T-cell (primary cell): ENCODE measurements around the gene KAZN. TPM values are rescaled to one million over a fixed set of nuclear protein-coding genes. Genes with fewer than 3 reads are reported as not detected.

Experiments
- ATAC-seq, 4 experiments: fragments of 200-7000 bp in 3 of 4; fragments of 150-1000 bp in 1 of 4; cut with Tn5 transposase; replicated peaks in 1 of 4; 1 replicate in 3 of 4; 2 replicates in 1 of 4; pipeline ENCODE4 v1.10.0; 2021; ENCODE audit warnings: moderate library complexity in 3 of 4, mild to moderate bottlenecking in 2 of 4, moderate number of reproducible peaks in 1 of 4
- CTCF ChIA-PET, 2 donors: fragments of 300-600 bp; sonication (Branson Sonifier 250); formaldehyde crosslinking; loops; one replicate each; lab custom pipeline; 2022; ENCODE audit warnings: antibody characterized with exemption in 2 of 2; lab: Charles Lee
- POLR2A ChIA-PET, 2 donors: fragments of 300-600 bp; sonication (Branson Sonifier 250); formaldehyde crosslinking; loops; one replicate each; lab custom pipeline; 2022; ENCODE audit warnings: antibody characterized with exemption in 2 of 2; lab: Charles Lee
- DNase-seq, 35 experiments: peaks; one replicate each; pipeline versions ENCODE4 v3.0.0 to v3.0.0-alpha.2; 2013 to 2023
- H3K27ac ChIP-seq: one replicate; pipeline ENCODE4 v1.5.1; 2013; ENCODE audit warnings: low read length
- H3K27me3 ChIP-seq, 2 experiments: replicated peaks in 1 of 2; 1 replicate in 1 of 2; 2 replicates in 1 of 2; pipeline versions ENCODE4 v1.6.1 to v1.7.0; 2013; ENCODE audit warnings: low read length in 1 of 2, mixed read lengths in 1 of 2; ENCODE audit not compliant: control insufficient read depth in 2 of 2, insufficient read depth in 2 of 2; ENCODE audit errors: extremely low read depth in 1 of 2
- H3K36me3 ChIP-seq, 2 donors: 1 replicate in 1 of 2; 2 replicates in 1 of 2; pipeline versions ENCODE4 v1.6.1 to v1.7.0; 2013; ENCODE audit warnings: low read length in 1 of 2; ENCODE audit not compliant: control insufficient read depth in 2 of 2, insufficient read depth in 1 of 2; ENCODE audit errors: extremely low read depth in 1 of 2
- H3K4me1 ChIP-seq, 2 experiments: 1 replicate in 1 of 2; 2 replicates in 1 of 2; pipeline versions ENCODE4 v1.6.1 to v1.7.0; 2013; ENCODE audit warnings: low read length in 2 of 2, mixed read lengths in 1 of 2; ENCODE audit not compliant: insufficient read depth in 2 of 2, control insufficient read depth in 1 of 2; ENCODE audit errors: extremely low read depth in 1 of 2
- H3K4me3 ChIP-seq, 2 donors: 1 replicate in 1 of 2; 2 replicates in 1 of 2; pipeline versions ENCODE4 v1.5.1 to v1.7.0; 2013; ENCODE audit warnings: mild to moderate bottlenecking in 2 of 2, low read length in 1 of 2, moderate library complexity in 1 of 2; ENCODE audit not compliant: control insufficient read depth in 1 of 2; ENCODE audit errors: extremely low read depth in 1 of 2
- H3K9me3 ChIP-seq: 2 replicates; pipeline ENCODE4 v1.7.0; 2013
- H3K27ac Mint-ChIP-seq, 2 donors: one replicate each; pipeline ENCODE4 v1.8.0; 2020 to 2021; ENCODE audit warnings: mild to moderate bottlenecking in 2 of 2, mixed read lengths in 2 of 2
- H3K27me3 Mint-ChIP-seq, 2 donors: one replicate each; pipeline ENCODE4 v1.8.0; 2021 to 2022; ENCODE audit warnings: mixed read lengths in 2 of 2
- H3K36me3 Mint-ChIP-seq: one replicate; pipeline ENCODE4 v1.8.0; 2021; ENCODE audit warnings: mixed read lengths
- H3K4me1 Mint-ChIP-seq, 3 donors: one replicate each; pipeline ENCODE4 v1.8.0; 2020 to 2022; ENCODE audit warnings: mixed read lengths in 3 of 3, mild to moderate bottlenecking in 1 of 3
- H3K4me3 Mint-ChIP-seq, 3 donors: one replicate each; pipeline ENCODE4 v1.8.0; 2020 to 2022; ENCODE audit warnings: mild to moderate bottlenecking in 3 of 3, mixed read lengths in 3 of 3, moderate library complexity in 3 of 3
- H3K9me3 Mint-ChIP-seq, 3 donors: one replicate each; pipeline ENCODE4 v1.8.0; 2020 to 2022; ENCODE audit warnings: mixed read lengths in 3 of 3
- WGBS: methylation state at CpG from one replicate; pipeline ENCODE4 v1.1.5; 2013; ENCODE audit warnings: missing lambda C conversion rate; ENCODE audit not compliant: insufficient coverage; 5-methylcytosine and 5-hydroxymethylcytosine counted together
- total RNA-seq, 35 experiments: library from RNA in 6 of 35; stranded (reverse) in 6 of 35; fragments of 120-200 nt in 1 of 35; gene quantifications; one replicate each; pipeline versions ENCODE4 v1.2.1 to v1.2.4 and lab custom pipeline; 2013 to 2026

The KAZN gene
- total RNA-seq, 5 donors from 2014 or later (not counting 1 experiment from before 2014, with no cell fraction given), result 0.18 to 0.58 (median 0.30) TPM

GRCh38 chr1:15094056-15094455 is 495.6 kb downstream of the KAZN start:
- Mint-ChIP-seq H3K9me3 (no peaks in the 10 kb centered on the region), H3K27ac (no peak overlapping the region), H3K4me1 (peaks cover 4 to 12% (median 9%) of the 10 kb centered on the region in 3 donors), H3K4me3 (no peak overlapping the region), H3K27me3 (peaks cover 2 to 20% of the 10 kb centered on the region in 2 donors), H3K36me3 (no peaks in the 10 kb centered on the region)
- Histone ChIP-seq H3K36me3 (no peaks in the 10 kb centered on the region), H3K4me3 (no peak overlapping the region), H3K9me3 (no peaks in the 10 kb centered on the region), H3K27ac (no peak overlapping the region), H3K27me3 (peaks cover 0 to 25% of the 10 kb centered on the region in 2 experiments), H3K4me1 (peaks cover 0 to 4% of the 10 kb centered on the region in 2 experiments)
- CTCF ChIA-PET, result no interaction called here
- POLR2A ChIA-PET, result no interaction called here
- ATAC-seq, result no peak
- no peak for DNase-seq
- 89% methylated on average over 14 of the region's 16 CpGs for WGBS

GRCh38 chr1:15094719-15095495 is 496.4 kb downstream of the KAZN start:
- Histone ChIP-seq H3K4me3 (no peak overlapping the region), H3K4me1 (peaks cover 0 to 4% of the 10 kb centered on the region in 2 experiments), H3K27ac (no peak overlapping the region), H3K27me3 (peaks cover 0 to 28% of the 10 kb centered on the region in 2 experiments), H3K9me3 (no peaks in the 10 kb centered on the region), H3K36me3 (no peaks in the 10 kb centered on the region)
- no peak for ATAC-seq
- Mint-ChIP-seq H3K27ac (no peak overlapping the region), H3K36me3 (no peaks in the 10 kb centered on the region), H3K4me3 (no peak overlapping the region), H3K9me3 (no peaks in the 10 kb centered on the region), H3K4me1 (peaks cover 4 to 9% (median 8%) of the 10 kb centered on the region in 3 donors), H3K27me3 (peaks cover 9 to 28% of the 10 kb centered on the region in 2 donors)
- POLR2A ChIA-PET, result no interaction called here
- WGBS, result 88% methylated on average over 18 of the region's 26 CpGs
- DNase-seq, result no peak
- CTCF ChIA-PET, result no interaction called here

GRCh38 chr1:15095496-15095875 is 497.0 kb downstream of the KAZN start:
- peaks cover 15 to 34% of the 10 kb centered on the region in 2 donors for H3K27me3 Mint-ChIP-seq
- no peaks in the 10 kb centered on the region for H3K36me3 ChIP-seq
- peaks cover 4 to 8% (median 6%) of the 10 kb centered on the region in 3 donors for H3K4me1 Mint-ChIP-seq
- no peaks in the 10 kb centered on the region for H3K36me3 Mint-ChIP-seq
- H3K9me3 Mint-ChIP-seq, result no peaks in the 10 kb centered on the region
- H3K27me3 ChIP-seq, result peaks cover 0 to 31% of the 10 kb centered on the region in 2 experiments
- H3K27ac Mint-ChIP-seq, result no peak overlapping the region
- DNase-seq (no peak), ATAC-seq (no peak)
- no peak overlapping the region for H3K4me3 ChIP-seq
- H3K4me1 ChIP-seq, result peaks cover 0 to 4% of the 10 kb centered on the region in 2 experiments
- H3K27ac ChIP-seq, result no peak overlapping the region
- ChIA-PET POLR2A (no interaction called here), CTCF (no interaction called here)
- 44% methylated on average over 2 of the region's 6 CpGs for WGBS
- no peak overlapping the region for H3K4me3 Mint-ChIP-seq
- H3K9me3 ChIP-seq, result no peaks in the 10 kb centered on the region

GRCh38 chr1:15096293-15096692 is 497.8 kb downstream of the KAZN start:
- Mint-ChIP-seq H3K4me3 (no peak overlapping the region), H3K4me1 (peaks cover 5 to 12% (median 7%) of the 10 kb centered on the region in 3 donors), H3K9me3 (no peaks in the 10 kb centered on the region), H3K36me3 (no peaks in the 10 kb centered on the region), H3K27ac (no peak overlapping the region), H3K27me3 (peaks cover 21 to 39% of the 10 kb centered on the region in 2 donors)
- H3K27ac ChIP-seq, result no peak overlapping the region
- no peak overlapping the region for H3K4me3 ChIP-seq
- DNase-seq (no peak), ATAC-seq (no peak)
- H3K4me1 ChIP-seq, result peaks cover 0 to 9% of the 10 kb centered on the region in 2 experiments
- ChIA-PET CTCF (no interaction called here), POLR2A (no interaction called here)
- 76% methylated on average over 7 of the region's 7 CpGs for WGBS
- H3K9me3 ChIP-seq, result no peaks in the 10 kb centered on the region
- no peaks in the 10 kb centered on the region for H3K36me3 ChIP-seq
- peaks cover 0 to 37% of the 10 kb centered on the region in 2 experiments for H3K27me3 ChIP-seq

- H3K9me3 ChIP-seq, result no peaks in the 10 kb centered on the region
- DNase-seq, result no peak
- H3K4me3 Mint-ChIP-seq, result no peak overlapping the region
Measured at GRCh38 chr1:15098176-15099125, 500.0 kb downstream of the KAZN start.

More at GRCh38 chr1:15098176-15099125, 500.0 kb downstream of the KAZN start:
- no peak overlapping the region for H3K4me3 ChIP-seq
- ChIA-PET POLR2A (no interaction called here), CTCF (interaction anchor here in 1 of 2 donors (0.8 kb wide), 1 partner anchor 870 kb away, joined by 4 read pairs; no protein-coding TSS in a partner anchor)
- Mint-ChIP-seq H3K36me3 (no peaks in the 10 kb centered on the region), H3K9me3 (no peaks in the 10 kb centered on the region), H3K27ac (no peak overlapping the region), H3K4me1 (peaks cover 5 to 12% (median 9%) of the 10 kb centered on the region in 3 donors), H3K27me3 (peaks cover 28 to 45% of the 10 kb centered on the region in 2 donors)
- peaks cover 0 to 57% of the 10 kb centered on the region in 2 experiments for H3K27me3 ChIP-seq
- H3K36me3 ChIP-seq, result no peaks in the 10 kb centered on the region
- no peak for ATAC-seq
- peaks cover 0 to 9% of the 10 kb centered on the region in 2 experiments for H3K4me1 ChIP-seq
- H3K27ac ChIP-seq, result no peak overlapping the region
- WGBS, result 88% methylated on average over 10 of the region's 15 CpGs
